GM19468 (cell line): ENCODE data around the gene SRRM4.

Source experiments
- ATAC-seq: cut with Tn5 transposase; IDR thresholded peaks from one replicate; pipeline ENCODE4 v1.9.1; 2021; ENCODE audit warnings: mild to moderate bottlenecking, moderate library complexity, moderate number of reproducible peaks; ENCODE audit not compliant: unreplicated experiment; ENCODE audit errors: extremely low read depth

SRRM4 gene, protein sequence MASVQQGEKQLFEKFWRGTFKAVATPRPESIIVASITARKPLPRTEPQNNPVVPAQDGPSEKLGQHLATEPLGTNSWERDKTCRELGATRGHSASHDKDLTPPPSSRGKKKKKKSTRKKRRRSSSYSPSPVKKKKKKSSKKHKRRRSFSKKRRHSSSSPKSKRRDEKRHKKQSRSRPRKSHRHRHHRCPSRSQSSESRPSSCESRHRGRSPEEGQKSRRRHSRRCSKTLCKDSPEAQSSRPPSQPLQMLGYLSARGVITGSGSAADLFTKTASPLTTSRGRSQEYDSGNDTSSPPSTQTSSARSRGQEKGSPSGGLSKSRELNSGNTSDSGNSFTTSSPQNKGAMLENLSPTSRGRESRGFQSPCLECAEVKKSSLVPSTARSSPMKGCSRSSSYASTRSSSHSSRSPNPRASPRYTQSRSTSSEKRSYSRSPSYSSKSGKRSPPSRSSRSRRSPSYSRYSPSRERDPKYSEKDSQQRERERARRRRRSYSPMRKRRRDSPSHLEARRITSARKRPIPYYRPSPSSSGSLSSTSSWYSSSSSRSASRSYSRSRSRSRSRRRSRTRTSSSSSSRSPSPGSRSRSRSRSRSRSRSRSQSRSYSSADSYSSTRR

DNA sequence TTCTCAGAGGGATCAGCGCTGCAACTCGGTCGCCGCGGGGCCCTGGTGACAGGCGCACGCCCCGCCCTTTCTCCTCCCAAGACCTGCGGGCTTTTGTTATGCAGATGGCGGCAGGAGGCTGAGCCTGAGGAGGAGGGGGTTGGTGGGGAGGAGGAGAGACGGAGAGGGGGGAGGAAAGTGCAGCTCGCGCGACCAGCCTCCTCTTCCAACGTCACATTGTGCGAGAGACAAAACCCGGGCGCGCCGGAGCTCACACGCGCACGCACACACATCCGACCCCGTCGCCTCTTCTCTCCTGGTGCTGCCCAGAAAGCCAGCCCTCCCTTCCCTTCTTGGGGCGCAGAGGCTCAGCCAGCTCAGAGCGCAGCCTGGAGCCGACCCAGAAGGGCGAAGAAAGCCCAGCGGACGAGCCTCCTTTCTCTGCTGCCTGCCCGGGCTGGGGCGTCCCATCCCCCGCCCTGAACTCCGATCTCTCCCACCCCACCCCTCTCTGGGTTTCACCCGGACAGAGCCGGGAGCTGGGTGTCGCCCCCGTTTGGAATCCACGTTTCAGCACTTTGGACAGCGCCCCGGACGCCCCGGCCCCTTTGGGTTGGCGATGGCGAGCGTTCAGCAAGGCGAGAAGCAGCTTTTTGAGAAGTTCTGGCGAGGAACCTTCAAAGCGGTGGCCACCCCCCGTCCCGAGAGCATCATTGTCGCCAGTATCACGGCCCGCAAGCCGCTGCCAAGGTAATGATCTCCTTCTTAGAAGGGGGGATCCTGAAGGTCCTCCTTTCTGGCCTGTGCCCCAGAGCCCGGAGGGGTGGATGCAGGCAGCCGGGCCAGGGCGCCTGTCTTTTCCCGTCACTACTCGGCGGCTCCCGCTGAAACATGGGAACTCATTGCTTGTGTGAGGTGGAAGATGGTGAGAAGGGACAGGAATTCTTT is at the start of gene SRRM4:
Gene SRRM4 (plus strand): TSS at position 257 of the 927 bp plus-strand sequence. CDS start 342 bp downstream, at position 599.
- ATAC-seq = no peak

DNA sequence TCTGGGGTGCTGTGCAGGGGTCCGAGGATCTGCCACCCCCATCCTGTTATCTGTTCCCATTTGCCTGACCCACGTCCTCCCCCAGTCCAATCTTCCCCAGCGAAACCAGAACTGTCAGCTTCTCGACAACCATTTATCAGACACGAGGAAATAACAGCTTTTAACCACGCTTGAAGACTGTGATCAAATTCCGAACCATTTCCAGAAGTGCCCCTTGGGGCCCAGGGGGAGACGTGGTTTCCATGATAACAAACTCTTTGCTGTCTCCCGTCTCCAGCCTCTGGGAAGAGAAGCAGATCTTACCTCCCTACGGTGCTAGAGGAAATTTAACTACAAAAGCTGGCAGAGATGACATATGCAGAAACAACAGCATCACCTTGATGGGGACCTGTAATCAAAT is 35.1 kb upstream of the SRRM4 start:
- ATAC-seq = no peak

GRCh38 chr12:118958520-118958919 is 22.8 kb upstream of the SRRM4 start:
- no peak for ATAC-seq

DNA sequence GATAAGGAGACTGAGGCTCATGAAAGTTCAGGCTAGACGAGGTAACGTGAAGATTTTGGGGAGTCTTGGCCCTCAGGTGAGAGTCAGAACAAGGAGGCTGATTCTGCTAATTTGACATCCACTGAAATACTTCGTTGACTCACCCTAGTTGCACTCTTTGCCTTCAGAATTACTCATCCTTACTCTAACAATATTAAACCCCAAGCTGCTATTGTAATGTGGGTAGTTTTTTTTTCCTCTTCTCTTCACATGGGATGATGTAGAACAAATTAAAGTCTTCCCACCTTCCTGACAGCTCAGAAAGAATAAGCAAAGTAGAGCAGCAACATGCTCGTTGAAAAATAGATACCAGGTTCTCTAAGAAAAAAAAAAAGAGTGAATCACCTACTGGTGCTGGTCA is 22.0 kb upstream of the SRRM4 start:
- ATAC-seq = no peak

GRCh38 chr12:118959985-118960560 is 21.3 kb upstream of the SRRM4 start:
- ATAC-seq = no peak

GRCh38 chr12:118960865-118961264 is 20.5 kb upstream of the SRRM4 start:
- ATAC-seq = no peak

DNA sequence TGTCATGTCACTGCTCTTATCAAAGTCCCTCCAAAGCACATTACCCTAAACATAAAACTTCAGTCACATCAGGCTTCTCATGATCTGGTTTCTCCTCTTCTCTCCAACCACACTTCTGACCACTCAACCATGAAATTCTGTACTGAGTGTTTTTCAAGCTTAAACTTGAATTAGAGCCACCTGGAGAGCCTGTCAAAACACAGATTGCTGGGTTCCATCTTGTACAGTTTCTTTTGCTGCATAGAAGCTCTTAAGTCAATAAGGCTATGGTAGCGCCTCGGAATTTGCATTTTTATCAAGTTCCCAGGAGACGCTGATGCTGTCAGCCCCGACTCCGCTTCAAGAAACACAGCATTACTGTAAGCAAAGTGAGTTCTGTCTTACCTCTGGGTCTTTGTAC is 16.4 kb upstream of the SRRM4 start:
- ATAC-seq = no peak

- no peak for ATAC-seq
Observed at GRCh38 chr12:118970856-118971255, 10.5 kb upstream of the SRRM4 start.

- no peak for ATAC-seq
Observed at GRCh38 chr12:118972982-118973381, 8.4 kb upstream of the SRRM4 start.

- no peak for ATAC-seq
Observed at GRCh38 chr12:118979763-118980406, 1.5 kb upstream of the SRRM4 start.

GRCh38 chr12:118980407-118981014 is 830 bp upstream of the SRRM4 start:
- ATAC-seq = no peak

- ATAC-seq = no peak
Observed at GRCh38 chr12:118982302-118982701, 961 bp downstream of the SRRM4 start.

GRCh38 chr12:118982984-118983761 is 1.8 kb downstream of the SRRM4 start:
- ATAC-seq = no peak

- no peak for ATAC-seq
Observed at GRCh38 chr12:118984161-118984943, 3.0 kb downstream of the SRRM4 start.

DNA sequence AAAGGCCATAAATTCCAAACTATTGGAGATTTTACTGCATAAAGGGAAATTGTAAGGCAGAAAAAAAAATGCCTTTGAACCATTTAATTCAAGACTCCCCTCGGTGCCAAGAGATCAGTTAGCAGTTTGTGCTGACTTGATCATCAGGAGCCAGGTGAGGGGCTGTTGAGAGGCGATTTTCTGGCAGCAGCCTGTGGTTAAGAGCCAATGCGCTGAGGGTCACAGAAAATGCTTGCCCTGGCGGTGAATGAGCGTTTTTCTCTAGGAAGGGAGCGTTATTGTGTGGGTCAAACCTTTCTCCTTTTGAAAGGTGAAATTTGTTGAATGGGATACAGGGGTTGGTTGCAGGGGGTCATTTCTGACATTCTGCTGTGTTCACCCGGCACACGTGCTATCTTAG is 4.7 kb downstream of the SRRM4 start:
- ATAC-seq = no peak

- ATAC-seq = no peak
Observed at GRCh38 chr12:118999107-118999506, 17.8 kb downstream of the SRRM4 start.

- ATAC-seq = no peak
Observed at GRCh38 chr12:119005085-119005484, 23.7 kb downstream of the SRRM4 start.

GRCh38 chr12:119005913-119006312 is 24.6 kb downstream of the SRRM4 start:
- no peak for ATAC-seq
